HG03469 (cell line): ENCODE data around the gene USF2.

ENCODE experiments used
- ATAC-seq: cut with Tn5 transposase; IDR thresholded peaks from one replicate; pipeline ENCODE4 v1.9.1; 2021; ENCODE audit warnings: mild to moderate bottlenecking, moderate library complexity, moderate number of reproducible peaks; ENCODE audit not compliant: unreplicated experiment

Gene USF2

DNA sequence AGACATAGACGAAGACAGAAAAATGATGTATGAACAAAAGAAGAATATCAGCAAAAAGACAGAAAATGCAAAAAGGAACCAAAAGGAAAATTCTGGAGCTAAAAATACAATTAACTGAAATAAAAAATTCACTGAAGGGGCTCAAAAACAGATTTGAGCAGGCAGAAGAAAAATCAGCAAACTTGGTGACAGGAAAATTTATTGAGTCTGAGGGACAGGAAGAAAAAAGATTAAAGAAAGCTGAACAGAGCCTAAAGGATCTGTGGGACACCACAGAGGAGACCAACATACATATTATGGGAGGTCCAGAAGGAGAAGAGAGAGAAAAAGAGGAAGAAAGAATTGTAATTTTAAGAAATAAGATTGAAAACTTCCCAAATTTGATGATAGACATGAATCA is 27.3 kb upstream of the USF2 start:
- no peak for ATAC-seq

DNA sequence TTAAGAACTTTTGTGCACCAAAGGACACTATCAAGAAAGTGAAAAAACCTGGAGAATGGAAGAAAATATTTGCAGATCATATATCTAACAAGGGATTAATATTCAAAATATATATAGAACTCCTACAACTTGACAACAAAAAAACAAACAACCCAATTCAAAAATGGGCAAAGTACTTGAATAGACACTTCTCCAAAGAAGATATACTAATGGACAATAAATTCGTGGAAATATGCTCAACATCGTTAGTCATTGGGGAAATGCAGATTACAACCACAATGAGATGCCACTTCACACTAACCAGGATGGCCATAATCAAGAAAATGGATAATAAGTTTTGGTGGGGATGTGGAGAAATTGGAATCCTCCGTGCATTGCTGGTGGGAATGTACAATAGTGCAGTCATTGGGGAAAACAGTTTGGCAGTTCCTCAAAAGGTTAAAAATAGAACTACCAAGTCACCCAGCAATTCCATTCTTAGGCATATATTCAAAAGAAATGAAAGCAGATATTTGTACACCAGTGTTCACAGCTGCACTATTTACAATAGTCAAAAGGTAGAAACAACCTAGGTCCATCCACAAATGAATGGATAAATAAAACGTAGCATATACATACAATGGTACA is 22.2 kb upstream of the USF2 start:
- ATAC-seq, result no peak

DNA sequence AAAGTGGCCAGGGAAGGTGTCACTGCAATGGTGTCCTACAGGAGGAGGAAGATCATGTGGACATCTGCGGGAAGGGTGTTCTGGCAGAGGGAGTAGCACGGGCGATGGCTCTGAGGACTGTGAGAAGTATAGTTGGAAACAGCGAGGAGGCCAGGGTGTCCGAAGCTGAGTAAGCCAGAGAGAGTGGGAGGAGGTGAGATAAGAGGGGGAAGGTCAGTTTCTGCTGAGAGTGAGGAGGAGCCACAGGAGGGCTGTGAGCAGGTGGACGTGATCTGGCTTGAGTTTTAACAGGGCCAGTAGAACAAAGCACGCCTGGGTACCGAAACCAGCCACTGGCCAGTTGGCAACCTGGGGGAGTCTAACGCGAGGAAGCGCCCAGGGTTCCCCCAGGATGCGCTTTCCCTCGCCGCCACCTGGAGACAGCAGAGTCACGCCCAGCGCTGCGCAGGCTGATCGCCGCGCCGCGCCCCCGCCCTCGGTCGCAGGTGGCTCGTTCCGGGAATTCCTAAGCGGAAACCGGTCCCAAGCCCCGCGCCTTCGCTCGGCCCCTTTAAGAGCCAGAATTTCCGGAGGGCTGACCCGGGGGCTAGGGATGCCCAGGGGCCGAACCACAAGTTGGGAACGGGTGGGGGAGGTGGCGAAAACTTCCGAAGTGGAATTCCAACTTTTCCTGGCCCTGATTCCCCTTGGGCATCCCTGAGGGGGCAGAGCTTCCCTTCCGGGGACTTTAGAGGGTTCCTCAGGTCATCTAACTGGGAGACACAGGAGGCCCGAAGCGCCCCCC is 21.0 kb upstream of the USF2 start:
- ATAC-seq, result no peak

GRCh38 chr19:35248310-35249145 is 20.2 kb upstream of the USF2 start, which contains the start of gene LSR:
TSS of gene LSR (plus strand) at chr19:35249002. CDS start at chr19:35249023, 21 bp downstream.
- ATAC-seq, result peak; percentile 55

- no peak for ATAC-seq
Observed at GRCh38 chr19:35249146-35249847, 19.5 kb upstream of the USF2 start.

GRCh38 chr19:35249848-35250711 is 18.7 kb upstream of the USF2 start:
- ATAC-seq, result no peak

GRCh38 chr19:35251456-35251855 is 17.3 kb upstream of the USF2 start:
- ATAC-seq, result no peak

DNA sequence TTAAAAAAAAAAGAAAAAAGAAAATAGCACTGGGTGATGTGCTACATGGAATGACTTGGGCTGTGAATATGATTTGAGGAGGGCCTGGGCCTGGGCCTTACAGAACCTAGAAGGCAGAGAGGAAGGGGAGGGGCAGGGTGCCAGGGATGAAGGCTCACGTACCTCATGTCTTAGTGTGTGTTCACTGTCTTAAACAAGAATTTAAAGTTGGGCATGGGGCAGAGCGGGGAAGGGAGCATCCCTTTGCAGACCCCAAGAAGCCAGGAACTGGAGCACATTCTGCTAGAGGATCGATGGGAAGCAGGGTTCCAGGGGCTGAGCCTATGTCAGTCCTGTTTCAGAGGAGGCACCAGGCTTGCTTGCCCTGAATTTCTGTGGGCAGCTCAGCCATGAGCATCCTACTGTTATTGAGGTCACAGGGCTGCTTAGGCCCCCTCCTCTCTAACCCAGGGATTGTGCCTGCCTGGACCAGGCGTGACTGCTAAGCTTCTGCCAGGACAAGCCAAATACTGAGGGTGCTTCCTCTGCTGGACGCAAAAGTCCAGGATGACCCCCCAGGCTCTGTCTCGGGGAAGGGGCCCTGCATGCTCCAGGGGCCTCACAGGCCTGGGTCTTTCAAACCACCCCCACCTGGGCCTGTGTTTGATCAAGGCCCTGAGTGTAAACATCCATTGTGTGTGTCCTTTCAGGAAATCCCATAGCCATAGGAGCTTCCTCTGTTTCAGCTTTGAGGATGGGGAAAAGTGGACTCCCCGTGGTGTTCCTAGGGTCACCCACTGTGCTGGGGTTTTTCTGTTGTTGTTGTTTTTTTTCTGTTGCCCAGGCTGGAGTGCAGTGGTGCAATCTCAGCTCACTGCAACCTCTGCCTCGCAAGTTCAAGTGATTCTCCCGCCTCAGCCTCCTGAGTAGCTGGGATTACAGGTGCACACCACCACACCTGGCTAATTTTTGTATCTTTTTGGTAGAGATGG is 15.2 kb upstream of the USF2 start:
- ATAC-seq, result no peak

DNA sequence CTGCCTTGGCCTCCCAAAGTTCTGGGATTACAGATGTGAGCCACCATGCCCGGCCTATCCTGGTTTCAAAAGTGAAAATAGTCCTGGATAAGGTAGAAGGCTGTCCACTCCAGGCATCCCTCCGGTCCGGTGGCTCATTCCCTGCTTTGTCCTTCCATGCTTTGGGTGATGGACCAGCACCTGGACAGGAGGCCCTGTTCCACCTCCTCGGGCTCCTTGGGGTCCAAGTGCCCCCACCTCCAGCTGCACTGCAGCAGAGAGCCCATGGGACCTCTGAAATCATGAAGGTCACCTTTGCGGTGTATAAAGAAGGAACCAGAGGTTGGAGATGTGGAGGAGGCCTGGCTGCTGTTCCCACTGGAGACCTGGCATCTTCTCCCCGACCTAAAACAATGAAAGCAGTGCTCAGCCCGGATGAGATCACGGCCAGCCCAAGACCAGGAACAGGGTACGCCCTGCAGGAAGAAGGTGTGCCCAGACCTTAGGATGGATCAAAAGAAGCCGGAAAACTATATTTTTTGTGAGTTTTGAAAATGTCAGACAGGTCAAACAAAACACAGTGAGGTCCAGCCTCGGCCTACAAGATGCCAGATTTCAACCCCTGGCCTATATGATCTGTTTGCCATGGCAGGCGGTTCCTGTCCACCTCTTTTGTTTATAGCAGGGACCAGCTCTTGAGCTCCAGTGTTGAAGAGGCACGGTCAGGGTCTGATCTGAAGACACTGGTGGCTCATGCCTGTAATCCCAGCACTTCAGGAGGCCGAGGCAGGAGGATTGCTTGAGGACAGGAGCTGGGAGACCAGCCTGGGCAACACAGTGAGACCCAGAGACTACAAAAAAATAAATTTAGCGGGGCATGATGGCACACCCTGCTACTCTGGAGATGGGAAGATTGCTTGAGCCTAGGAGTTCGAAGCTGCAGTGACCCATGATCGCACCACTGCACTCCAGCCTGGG is 14.1 kb upstream of the USF2 start:
- ATAC-seq, result no peak

- no peak for ATAC-seq
Observed at GRCh38 chr19:35256566-35256965, 12.2 kb upstream of the USF2 start.

DNA sequence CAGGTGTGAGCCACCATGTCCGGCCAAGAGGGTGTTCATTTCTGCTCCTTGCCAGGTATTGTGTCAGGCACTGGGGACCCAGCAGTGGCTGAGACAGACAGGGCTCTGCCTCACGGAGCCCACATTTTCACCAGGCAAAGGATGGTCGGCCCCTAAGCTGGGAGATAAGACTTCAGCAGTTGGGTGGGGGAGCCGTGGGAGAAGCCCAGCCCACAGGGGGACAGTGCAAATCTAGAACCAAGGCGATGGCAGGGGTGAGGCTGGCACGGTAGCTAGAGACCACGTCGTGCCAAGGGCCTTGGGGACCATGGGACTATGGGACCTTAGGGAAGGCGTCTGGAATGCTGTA is 11.7 kb upstream of the USF2 start:
- no peak for ATAC-seq

GRCh38 chr19:35260694-35261304 is 8.0 kb upstream of the USF2 start:
- no peak for ATAC-seq

GRCh38 chr19:35261356-35262100 is 7.2 kb upstream of the USF2 start:
- ATAC-seq, result no peak

DNA sequence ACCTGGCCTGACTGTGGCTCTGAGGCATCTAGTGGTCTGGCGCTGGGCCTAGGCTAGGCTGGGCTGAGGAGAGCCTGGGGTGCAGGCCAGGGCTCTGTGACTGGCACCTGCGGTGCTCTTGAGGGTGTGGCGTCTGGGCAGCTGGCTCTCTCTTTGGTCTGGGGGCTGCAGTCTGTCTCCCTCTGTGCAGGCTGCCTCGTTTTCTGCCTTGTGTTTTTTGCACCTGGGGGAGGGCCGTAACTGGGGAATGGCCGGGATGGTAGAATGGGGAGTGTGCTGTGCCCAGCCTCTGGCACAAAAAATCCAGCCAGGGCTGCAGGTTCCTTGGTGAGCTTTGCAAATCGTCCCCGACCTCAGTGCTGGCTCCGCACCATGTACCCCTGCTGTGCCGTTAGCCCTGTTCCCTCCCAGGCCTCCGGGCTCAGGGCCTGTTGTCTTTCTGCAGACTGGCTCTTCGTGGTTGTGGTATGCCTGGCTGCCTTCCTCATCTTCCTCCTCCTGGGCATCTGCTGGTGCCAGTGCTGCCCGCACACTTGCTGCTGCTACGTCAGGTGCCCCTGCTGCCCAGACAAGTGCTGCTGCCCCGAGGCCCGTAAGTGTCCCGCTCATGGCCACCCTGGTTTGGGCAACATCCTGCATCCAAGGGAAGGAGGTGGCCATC is 6.5 kb upstream of the USF2 start:
- ATAC-seq, result no peak

DNA sequence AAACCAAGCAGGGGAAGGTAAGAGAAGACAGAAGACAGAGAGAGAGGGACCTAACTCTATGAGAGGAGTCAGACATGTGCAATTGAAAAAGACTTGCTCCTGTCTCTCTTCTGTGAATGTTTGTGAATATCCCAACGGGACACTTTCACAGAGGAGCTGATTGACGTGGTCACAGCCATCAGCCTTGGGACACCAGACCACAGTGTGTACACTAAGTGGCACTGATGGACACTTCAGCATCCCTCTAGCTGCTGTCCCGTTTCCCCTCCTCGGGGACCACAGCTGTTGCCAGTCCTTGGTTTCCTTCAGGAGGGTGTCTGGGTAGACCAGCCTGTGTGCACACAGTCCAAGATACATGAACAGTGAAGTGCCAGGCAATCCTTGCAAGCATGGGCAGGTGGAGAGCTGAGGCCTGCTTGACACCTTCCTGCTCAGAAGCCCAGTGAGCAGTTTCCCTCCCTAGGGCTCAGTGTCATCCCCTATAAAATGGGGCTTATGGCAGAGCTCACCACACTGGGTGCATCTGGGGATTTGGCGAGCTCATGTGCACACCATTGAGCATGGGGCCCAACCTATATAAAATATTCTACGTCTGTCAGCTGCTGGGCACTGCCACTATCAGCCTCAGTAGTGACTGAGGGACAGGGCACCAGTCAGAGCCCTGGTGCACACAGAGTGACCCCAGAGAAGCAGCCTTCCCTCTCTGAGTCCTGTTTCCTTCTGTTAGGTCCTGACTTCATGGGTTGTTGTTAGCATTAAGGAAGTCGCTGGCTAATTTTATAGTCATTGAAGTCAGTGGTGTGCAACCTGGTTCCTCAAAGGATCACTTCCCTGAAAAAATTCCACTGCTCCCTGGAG is 4.3 kb upstream of the USF2 start:
- no peak for ATAC-seq
